HepG2 (cell line): ENCODE measurements around the gene RPL11. TPM values are rescaled to one million over a fixed set of nuclear protein-coding genes. Genes with fewer than 3 reads are reported as not detected.

Experiments used
- FOXJ3 ChIP-seq: sonication (generic); formaldehyde crosslinking; IDR thresholded peaks from 2 replicates; pipeline ENCODE4 v1.4.0; 2020; ENCODE audit warnings: missing genetic modification reagents, mild to moderate bottlenecking, borderline replicate concordance
- FOXO4 ChIP-seq: sonication (generic); formaldehyde crosslinking; conservative IDR thresholded peaks from 2 replicates; pipeline ENCODE4 v1.8.1; 2023; ENCODE audit warnings: missing genetic modification reagents
- HOXA5 ChIP-seq: sonication (generic); formaldehyde crosslinking; IDR thresholded peaks from 2 replicates; pipeline ENCODE4 v1.4.0; 2020; ENCODE audit warnings: missing genetic modification reagents
- IRX3 ChIP-seq: sonication (generic); formaldehyde crosslinking; IDR thresholded peaks from 2 replicates; pipeline ENCODE4 v1.8.1; 2023; ENCODE audit warnings: mild to moderate bottlenecking, low read depth, missing genetic modification reagents, borderline replicate concordance
- MZF1 ChIP-seq: sonication (generic); formaldehyde crosslinking; IDR thresholded peaks from 2 replicates; pipeline ENCODE4 v1.8.1; 2023; ENCODE audit warnings: mild to moderate bottlenecking, missing genetic modification reagents, borderline replicate concordance
- POLR2AphosphoS2 ChIP-seq: IDR thresholded peaks from 2 replicates; pipeline ENCODE4 v1.6.1; 2011; ENCODE audit warnings: low read depth, low read length, improper control_type of control experiment
- SATB2 ChIP-seq: sonication (generic); formaldehyde crosslinking; IDR thresholded peaks from 2 replicates; pipeline ENCODE4 v1.5.0; 2020; ENCODE audit warnings: missing genetic modification reagents
- TOPORS ChIP-seq: sonication (generic); formaldehyde crosslinking; IDR thresholded peaks from 2 replicates; pipeline ENCODE4 v1.8.0; 2023; ENCODE audit warnings: mild to moderate bottlenecking, missing genetic modification reagents
- TSC22D2 ChIP-seq: sonication (generic); formaldehyde crosslinking; IDR thresholded peaks from 2 replicates; pipeline ENCODE4 v1.5.1; 2020; ENCODE audit warnings: missing genetic modification reagents, mild to moderate bottlenecking, borderline replicate concordance
- ZBTB14 ChIP-seq: sonication (generic); formaldehyde crosslinking; IDR thresholded peaks from 2 replicates; pipeline ENCODE4 v1.4.0; 2020; ENCODE audit warnings: missing genetic modification reagents
- ZMAT3 ChIP-seq: sonication (generic); formaldehyde crosslinking; conservative IDR thresholded peaks from 2 replicates; pipeline ENCODE4 v1.7.0; 2021; ENCODE audit warnings: missing genetic modification reagents
- ZNF24 ChIP-seq: fragments of 450-650 bp; IDR thresholded peaks from 2 replicates; pipeline ENCODE4 v1.6.1; 2017; ENCODE audit warnings: antibody characterized with exemption, mild to moderate bottlenecking
- ZNF350 ChIP-seq: sonication (generic); formaldehyde crosslinking; IDR thresholded peaks from 2 replicates; pipeline ENCODE4 v1.4.0; 2020; ENCODE audit warnings: mild to moderate bottlenecking, low read depth, missing genetic modification reagents, borderline replicate concordance
- ZNF598 ChIP-seq: sonication (generic); formaldehyde crosslinking; IDR thresholded peaks from 2 replicates; pipeline ENCODE4 v1.5.1; 2020; ENCODE audit warnings: mild to moderate bottlenecking, missing genetic modification reagents, borderline replicate concordance
- ZNF672 ChIP-seq: sonication (generic); formaldehyde crosslinking; IDR thresholded peaks from 2 replicates; pipeline ENCODE4 v1.8.1; 2022; ENCODE audit warnings: missing genetic modification reagents
- ZNF816 ChIP-seq: sonication (generic); formaldehyde crosslinking; IDR thresholded peaks from 2 replicates; pipeline ENCODE4 v1.8.0; 2022; ENCODE audit warnings: missing genetic modification reagents, mild to moderate bottlenecking, borderline replicate concordance
- polyA plus RNA-seq, 8 experiments: library from polyadenylated mRNA; depleted of rRNA in 3 of 8; stranded (reverse) in 7 of 8; unstranded in 1 of 8; fragments of >200 nt; fragmentation: Illumina TruSeq in 4 of 8; extraction: Trizol in 4 of 8; gene quantifications; 2 replicates each; pipeline versions ENCODE4 v1.2.1 to v1.2.3, GENCODE V29; 2011 to 2016; ENCODE audit warnings: low read depth in 4 of 8, missing spikeins in 1 of 8, mixed read lengths in 1 of 8; ENCODE audit not compliant: insufficient read depth in 1 of 8
- total RNA-seq, 5 experiments: library from RNA; depleted of rRNA; stranded (reverse); fragments of >200 nt; fragmentation: Illumina TruSeq; extraction: Trizol; gene quantifications; 2 replicates each; pipeline ENCODE4 v1.2.3, GENCODE V29; 2016; ENCODE audit warnings: low read depth in 1 of 5
- TF ChIP-seq, protein P1 (sequence below): sonication (generic); formaldehyde crosslinking; IDR thresholded peaks from 2 replicates; pipeline ENCODE4 v1.9.0; 2022; ENCODE audit warnings: missing genetic modification reagents, mild to moderate bottlenecking, borderline replicate concordance
- TF ChIP-seq, protein P2 (sequence below): sonication (generic); formaldehyde crosslinking; IDR thresholded peaks from 2 replicates; pipeline ENCODE4 v1.4.0; 2020; ENCODE audit warnings: mild to moderate bottlenecking, missing genetic modification reagents
- TF ChIP-seq, protein P3 (sequence below): sonication (generic); formaldehyde crosslinking; IDR thresholded peaks from 2 replicates; pipeline ENCODE4 v1.5.1; 2020; ENCODE audit warnings: missing genetic modification reagents, mild to moderate bottlenecking, borderline replicate concordance

The RPL11 gene
- total and polyA plus RNA-seq, 2 of the 13 experiments (the other 11 are each of a cell fraction or from before 2014, with no cell fraction given) = 1,682 to 2,010 TPM

GRCh38 chr1:23742670-23743286 lies 51.2 kb downstream of the RPL11 start (continued):
- peak; percentile 27; the same call in 1 of the 2 replicates for TF ChIP-seq ZBTB14 (CRISPR knock-in tag)
- TF ChIP-seq TOPORS (CRISPR knock-in tag) = 0 out of 2 replicates have a peak, but pooled peaks have one; percentile 21
- TF ChIP-seq HOXA5 (CRISPR knock-in tag) = no peak
- TF ChIP-seq ZNF350 (CRISPR knock-in tag) = 0 out of 2 replicates have a peak, but pooled peaks have one; percentile 14
- TF ChIP-seq, protein P1, sequence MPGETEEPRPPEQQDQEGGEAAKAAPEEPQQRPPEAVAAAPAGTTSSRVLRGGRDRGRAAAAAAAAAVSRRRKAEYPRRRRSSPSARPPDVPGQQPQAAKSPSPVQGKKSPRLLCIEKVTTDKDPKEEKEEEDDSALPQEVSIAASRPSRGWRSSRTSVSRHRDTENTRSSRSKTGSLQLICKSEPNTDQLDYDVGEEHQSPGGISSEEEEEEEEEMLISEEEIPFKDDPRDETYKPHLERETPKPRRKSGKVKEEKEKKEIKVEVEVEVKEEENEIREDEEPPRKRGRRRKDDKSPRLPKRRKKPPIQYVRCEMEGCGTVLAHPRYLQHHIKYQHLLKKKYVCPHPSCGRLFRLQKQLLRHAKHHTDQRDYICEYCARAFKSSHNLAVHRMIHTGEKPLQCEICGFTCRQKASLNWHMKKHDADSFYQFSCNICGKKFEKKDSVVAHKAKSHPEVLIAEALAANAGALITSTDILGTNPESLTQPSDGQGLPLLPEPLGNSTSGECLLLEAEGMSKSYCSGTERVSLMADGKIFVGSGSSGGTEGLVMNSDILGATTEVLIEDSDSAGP (CRISPR knock-in tag) = no peak
- TF ChIP-seq TSC22D2 (CRISPR knock-in tag) = no peak
- no peak for TF ChIP-seq POLR2AphosphoS2
- 0 out of 2 replicates have a peak, but pooled peaks have one; percentile 10 for TF ChIP-seq ZMAT3 (CRISPR knock-in tag)
- 0 out of 2 replicates have a peak, but pooled peaks have one; percentile 68 for TF ChIP-seq ZNF598
- TF ChIP-seq FOXO4 = 0 out of 2 replicates have a peak, but pooled peaks have one; percentile 8
- TF ChIP-seq ZNF24 = no peak
- TF ChIP-seq SATB2 (CRISPR knock-in tag) = no peak
- TF ChIP-seq, protein P2, sequence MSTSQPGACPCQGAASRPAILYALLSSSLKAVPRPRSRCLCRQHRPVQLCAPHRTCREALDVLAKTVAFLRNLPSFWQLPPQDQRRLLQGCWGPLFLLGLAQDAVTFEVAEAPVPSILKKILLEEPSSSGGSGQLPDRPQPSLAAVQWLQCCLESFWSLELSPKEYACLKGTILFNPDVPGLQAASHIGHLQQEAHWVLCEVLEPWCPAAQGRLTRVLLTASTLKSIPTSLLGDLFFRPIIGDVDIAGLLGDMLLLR (CRISPR knock-in tag) = peak; percentile 5; the same call in 1 of the 2 replicates
- no peak for TF ChIP-seq ZNF816 (CRISPR knock-in tag)
- no peak for TF ChIP-seq FOXJ3 (CRISPR knock-in tag)
- 0 out of 2 replicates have a peak, but pooled peaks have one; percentile 6 for TF ChIP-seq IRX3 (CRISPR knock-in tag)
- TF ChIP-seq, protein P3, sequence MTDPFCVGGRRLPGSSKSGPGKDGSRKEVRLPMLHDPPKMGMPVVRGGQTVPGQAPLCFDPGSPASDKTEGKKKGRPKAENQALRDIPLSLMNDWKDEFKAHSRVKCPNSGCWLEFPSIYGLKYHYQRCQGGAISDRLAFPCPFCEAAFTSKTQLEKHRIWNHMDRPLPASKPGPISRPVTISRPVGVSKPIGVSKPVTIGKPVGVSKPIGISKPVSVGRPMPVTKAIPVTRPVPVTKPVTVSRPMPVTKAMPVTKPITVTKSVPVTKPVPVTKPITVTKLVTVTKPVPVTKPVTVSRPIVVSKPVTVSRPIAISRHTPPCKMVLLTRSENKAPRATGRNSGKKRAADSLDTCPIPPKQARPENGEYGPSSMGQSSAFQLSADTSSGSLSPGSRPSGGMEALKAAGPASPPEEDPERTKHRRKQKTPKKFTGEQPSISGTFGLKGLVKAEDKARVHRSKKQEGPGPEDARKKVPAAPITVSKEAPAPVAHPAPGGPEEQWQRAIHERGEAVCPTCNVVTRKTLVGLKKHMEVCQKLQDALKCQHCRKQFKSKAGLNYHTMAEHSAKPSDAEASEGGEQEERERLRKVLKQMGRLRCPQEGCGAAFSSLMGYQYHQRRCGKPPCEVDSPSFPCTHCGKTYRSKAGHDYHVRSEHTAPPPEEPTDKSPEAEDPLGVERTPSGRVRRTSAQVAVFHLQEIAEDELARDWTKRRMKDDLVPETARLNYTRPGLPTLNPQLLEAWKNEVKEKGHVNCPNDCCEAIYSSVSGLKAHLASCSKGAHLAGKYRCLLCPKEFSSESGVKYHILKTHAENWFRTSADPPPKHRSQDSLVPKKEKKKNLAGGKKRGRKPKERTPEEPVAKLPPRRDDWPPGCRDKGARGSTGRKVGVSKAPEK = 0 out of 2 replicates have a peak, but pooled peaks have one; percentile 0
- no peak for TF ChIP-seq ZNF672 (CRISPR knock-in tag)
- TF ChIP-seq MZF1 = no peak
